Uterus (tissue), 2 donors: ENCODE results near the gene ANKRD23.

Experiments
- CTCF ChIP-seq, 4 experiments: fragments of 200-600 bp in 2 of 4; fragments of 450-650 bp in 2 of 4; sonication (generic) in 2 of 4; IDR thresholded peaks; one replicate each; pipeline ENCODE4 v1.5.1; 2016 to 2019; ENCODE audit warnings: antibody characterized with exemption in 4 of 4, mild to moderate bottlenecking in 2 of 4, moderate library complexity in 1 of 4
- POLR2A ChIP-seq, 2 donors: fragments of 450-650 bp; IDR thresholded peaks; one replicate each; pipeline ENCODE4 v1.6.1; 2016; ENCODE audit warnings: antibody characterized with exemption in 2 of 2, mild to moderate bottlenecking in 1 of 2, moderate library complexity in 1 of 2

GRCh38 chr2:96792772-96793749 is 50.8 kb downstream of the ANKRD23 start:
- TF ChIP-seq POLR2A (IDR thresholded peaks at IDR 0.05) (no peak), CTCF (IDR thresholded peaks at IDR 0.05) (no peak)
